ENCODE measurements around the gene SMIM15.

The SMIM15 gene

GRCh38 chr5:61162832-61163567, 732 bp upstream of the SMIM15 start:
- Histone ChIP-seq H3K36me3 (ENCODE audit: control insufficient read depth in 5 of 5, insufficient read depth in 5 of 5, low read length in 5 of 5) (peaks cover 0 to 6% (median 4%) of the 10 kb centered on the region in 5 donors), H3K27ac (ENCODE audit: low read depth, low read length) (peak overlapping the region; percentile 83), H3K9me3 (ENCODE audit: control insufficient read depth in 5 of 5, low read length in 5 of 5) (no peaks in the 10 kb centered on the region), H3K9ac (ENCODE audit: low read length in 5 of 5) (peak overlapping the region; percentile 72 to 98 (median 94)), H3K4me3 (ENCODE audit: low read depth in 1 of 5, low read length in 5 of 5) (peak overlapping the region; percentile 83 to 98 (median 92)), H3K27me3 (ENCODE audit: control insufficient read depth in 5 of 5, insufficient read depth in 4 of 5, low read length in 5 of 5) (no peaks in the 10 kb centered on the region), H3K4me1 (ENCODE audit: control insufficient read depth in 5 of 5, insufficient read depth in 5 of 5, low read length in 5 of 5) (peaks cover 0 to 34% (median 26%) of the 10 kb centered on the region in 5 donors)

DNA sequence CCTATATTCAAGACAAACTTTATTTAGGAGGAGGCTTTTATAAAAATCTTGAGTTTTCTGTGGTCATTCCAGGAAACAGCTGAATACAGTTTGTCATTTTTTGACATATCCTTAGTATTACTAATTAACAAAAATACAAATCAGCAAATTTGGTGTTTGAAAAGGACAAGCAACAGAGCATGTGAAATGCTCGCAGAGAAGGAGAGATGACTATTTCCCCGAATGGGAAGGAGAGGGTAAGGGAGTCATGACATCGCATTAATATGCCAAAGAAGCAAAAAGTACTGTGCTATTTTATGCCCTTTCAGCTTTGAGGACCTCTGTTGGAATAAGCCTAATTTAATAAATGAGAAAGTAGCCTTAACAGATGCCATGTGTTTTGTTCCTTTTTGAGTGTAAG, 1.8 kb downstream of the SMIM15 start:
- Histone ChIP-seq H3K27me3 (ENCODE audit: control insufficient read depth in 5 of 5, insufficient read depth in 4 of 5, low read length in 5 of 5) (no peaks in the 10 kb centered on the region), H3K9me3 (ENCODE audit: control insufficient read depth in 5 of 5, low read length in 5 of 5) (no peaks in the 10 kb centered on the region), H3K27ac (ENCODE audit: low read depth, low read length) (no peak overlapping the region), H3K9ac (ENCODE audit: low read length in 5 of 5) (no peak overlapping the region), H3K4me3 (ENCODE audit: low read depth in 1 of 5, low read length in 5 of 5) (no peak overlapping the region), H3K4me1 (ENCODE audit: control insufficient read depth in 5 of 5, insufficient read depth in 5 of 5, low read length in 5 of 5) (peaks cover 0 to 34% (median 26%) of the 10 kb centered on the region in 5 donors), H3K36me3 (ENCODE audit: control insufficient read depth in 5 of 5, insufficient read depth in 5 of 5, low read length in 5 of 5) (peaks cover 0 to 6% (median 4%) of the 10 kb centered on the region in 5 donors)

- H3K27me3 ChIP-seq (ENCODE audit: control insufficient read depth in 5 of 5, insufficient read depth in 4 of 5, low read length in 5 of 5), result no peaks in the 10 kb centered on the region
- no peak overlapping the region for H3K9ac ChIP-seq (ENCODE audit: low read length in 5 of 5)
- peaks cover 0 to 6% (median 4%) of the 10 kb centered on the region in 5 donors for H3K36me3 ChIP-seq (ENCODE audit: control insufficient read depth in 5 of 5, insufficient read depth in 5 of 5, low read length in 5 of 5)
- no peak overlapping the region for H3K27ac ChIP-seq (ENCODE audit: low read depth, low read length)
- no peaks in the 10 kb centered on the region for H3K9me3 ChIP-seq (ENCODE audit: control insufficient read depth in 5 of 5, low read length in 5 of 5)
- no peak overlapping the region for H3K4me3 ChIP-seq (ENCODE audit: low read depth in 1 of 5, low read length in 5 of 5)
- peaks cover 0 to 34% (median 26%) of the 10 kb centered on the region in 5 donors for H3K4me1 ChIP-seq (ENCODE audit: control insufficient read depth in 5 of 5, insufficient read depth in 5 of 5, low read length in 5 of 5)
These were observed 2.4 kb downstream of the SMIM15 start for GRCh38 chr5:61159836-61160235.

GRCh38 chr5:61159070-61159469, 3.2 kb downstream of the SMIM15 start:
- Histone ChIP-seq H3K27me3 (ENCODE audit: control insufficient read depth in 5 of 5, insufficient read depth in 4 of 5, low read length in 5 of 5) (no peaks in the 10 kb centered on the region), H3K4me3 (ENCODE audit: low read depth in 1 of 5, low read length in 5 of 5) (no peak overlapping the region), H3K4me1 (ENCODE audit: control insufficient read depth in 5 of 5, insufficient read depth in 5 of 5, low read length in 5 of 5) (peaks cover 0 to 34% (median 26%) of the 10 kb centered on the region in 5 donors), H3K9me3 (ENCODE audit: control insufficient read depth in 5 of 5, low read length in 5 of 5) (no peaks in the 10 kb centered on the region), H3K27ac (ENCODE audit: low read depth, low read length) (no peak overlapping the region), H3K9ac (ENCODE audit: low read length in 5 of 5) (no peak overlapping the region), H3K36me3 (ENCODE audit: control insufficient read depth in 5 of 5, insufficient read depth in 5 of 5, low read length in 5 of 5) (peaks cover 0 to 6% (median 4%) of the 10 kb centered on the region in 5 donors)

DNA sequence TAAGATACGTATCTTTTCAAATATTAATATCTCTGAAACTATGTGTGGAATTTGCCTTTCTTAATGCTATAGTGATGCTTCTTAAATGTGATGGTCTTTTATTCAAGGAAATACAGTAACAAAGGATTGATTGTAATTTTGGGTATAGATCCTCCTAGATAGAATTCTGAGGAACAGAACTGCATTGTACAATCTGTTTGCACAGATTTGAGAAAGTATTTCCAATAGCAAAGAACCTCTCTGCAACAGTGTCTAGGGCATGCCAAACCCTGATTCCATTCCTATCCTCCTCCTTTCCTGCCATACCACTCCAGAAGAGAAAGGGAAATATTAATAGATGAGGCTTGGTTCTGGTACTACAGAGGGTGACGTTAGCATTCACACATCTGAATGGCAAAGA, 10.4 kb downstream of the SMIM15 start:
- H3K4me3 ChIP-seq (ENCODE audit: low read depth in 1 of 5, low read length in 5 of 5), result no peak overlapping the region
- H3K27ac ChIP-seq (ENCODE audit: low read depth, low read length), result no peak overlapping the region

GRCh38 chr5:61148515-61148914, 13.8 kb downstream of the SMIM15 start:
- Histone ChIP-seq H3K4me3 (ENCODE audit: low read depth in 1 of 5, low read length in 5 of 5) (no peak overlapping the region), H3K9ac (ENCODE audit: low read length in 5 of 5) (no peak overlapping the region), H3K27ac (ENCODE audit: low read depth, low read length) (no peak overlapping the region), H3K4me1 (ENCODE audit: control insufficient read depth in 5 of 5, insufficient read depth in 5 of 5, low read length in 5 of 5) (no peaks in the 10 kb centered on the region), H3K27me3 (ENCODE audit: control insufficient read depth in 5 of 5, insufficient read depth in 4 of 5, low read length in 5 of 5) (no peaks in the 10 kb centered on the region), H3K9me3 (ENCODE audit: control insufficient read depth in 5 of 5, low read length in 5 of 5) (peaks cover 0 to 2% (median 0%) of the 10 kb centered on the region in 5 donors), H3K36me3 (ENCODE audit: control insufficient read depth in 5 of 5, insufficient read depth in 5 of 5, low read length in 5 of 5) (no peaks in the 10 kb centered on the region)

More for the DNA sequence above, 10.4 kb downstream of the SMIM15 start:
- Histone ChIP-seq H3K36me3 (ENCODE audit: control insufficient read depth in 5 of 5, insufficient read depth in 5 of 5, low read length in 5 of 5) (no peaks in the 10 kb centered on the region), H3K9me3 (ENCODE audit: control insufficient read depth in 5 of 5, low read length in 5 of 5) (no peaks in the 10 kb centered on the region), H3K27me3 (ENCODE audit: control insufficient read depth in 5 of 5, insufficient read depth in 4 of 5, low read length in 5 of 5) (no peaks in the 10 kb centered on the region), H3K9ac (ENCODE audit: low read length in 5 of 5) (no peak overlapping the region), H3K4me1 (ENCODE audit: control insufficient read depth in 5 of 5, insufficient read depth in 5 of 5, low read length in 5 of 5) (no peaks in the 10 kb centered on the region)

DNA sequence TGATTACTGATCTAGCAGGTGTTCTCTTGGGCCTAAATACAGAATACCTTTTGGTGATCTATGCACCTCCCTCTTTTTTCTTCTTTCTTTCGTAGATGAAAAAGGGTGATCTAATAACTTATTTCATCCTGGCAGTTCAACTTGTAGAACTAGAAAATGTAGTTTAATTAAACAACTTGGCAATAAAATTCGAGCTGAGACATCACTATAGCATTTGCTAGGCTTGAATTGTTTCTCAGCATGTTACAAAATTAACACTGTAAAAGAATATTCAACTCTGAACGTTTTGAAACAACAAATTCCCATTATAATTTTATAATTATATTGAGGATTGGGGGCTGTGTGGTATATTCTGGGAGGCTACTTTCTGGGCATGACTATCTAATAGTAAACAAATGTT, 19.5 kb downstream of the SMIM15 start:
- Histone ChIP-seq H3K4me3 (ENCODE audit: low read depth in 1 of 5, low read length in 5 of 5) (no peak overlapping the region), H3K4me1 (ENCODE audit: control insufficient read depth in 5 of 5, insufficient read depth in 5 of 5, low read length in 5 of 5) (no peaks in the 10 kb centered on the region), H3K9ac (ENCODE audit: low read length in 5 of 5) (no peak overlapping the region), H3K9me3 (ENCODE audit: control insufficient read depth in 5 of 5, low read length in 5 of 5) (peaks cover 0 to 2% (median 0%) of the 10 kb centered on the region in 5 donors), H3K27me3 (ENCODE audit: control insufficient read depth in 5 of 5, insufficient read depth in 4 of 5, low read length in 5 of 5) (no peaks in the 10 kb centered on the region), H3K36me3 (ENCODE audit: control insufficient read depth in 5 of 5, insufficient read depth in 5 of 5, low read length in 5 of 5) (no peaks in the 10 kb centered on the region), H3K27ac (ENCODE audit: low read depth, low read length) (no peak overlapping the region)

GRCh38 chr5:61142391-61142790, 19.9 kb downstream of the SMIM15 start:
- Histone ChIP-seq H3K4me3 (ENCODE audit: low read depth in 1 of 5, low read length in 5 of 5) (no peak overlapping the region), H3K27ac (ENCODE audit: low read depth, low read length) (no peak overlapping the region), H3K27me3 (ENCODE audit: control insufficient read depth in 5 of 5, insufficient read depth in 4 of 5, low read length in 5 of 5) (no peaks in the 10 kb centered on the region), H3K9ac (ENCODE audit: low read length in 5 of 5) (no peak overlapping the region), H3K36me3 (ENCODE audit: control insufficient read depth in 5 of 5, insufficient read depth in 5 of 5, low read length in 5 of 5) (no peaks in the 10 kb centered on the region), H3K9me3 (ENCODE audit: control insufficient read depth in 5 of 5, low read length in 5 of 5) (peaks cover 0 to 2% (median 0%) of the 10 kb centered on the region in 5 donors), H3K4me1 (ENCODE audit: control insufficient read depth in 5 of 5, insufficient read depth in 5 of 5, low read length in 5 of 5) (no peaks in the 10 kb centered on the region)

GRCh38 chr5:61141801-61142200, 20.5 kb downstream of the SMIM15 start:
- Histone ChIP-seq H3K36me3 (ENCODE audit: control insufficient read depth in 5 of 5, insufficient read depth in 5 of 5, low read length in 5 of 5) (no peaks in the 10 kb centered on the region), H3K27ac (ENCODE audit: low read depth, low read length) (no peak overlapping the region), H3K27me3 (ENCODE audit: control insufficient read depth in 5 of 5, insufficient read depth in 4 of 5, low read length in 5 of 5) (no peaks in the 10 kb centered on the region), H3K9me3 (ENCODE audit: control insufficient read depth in 5 of 5, low read length in 5 of 5) (peaks cover 0 to 2% (median 0%) of the 10 kb centered on the region in 5 donors), H3K9ac (ENCODE audit: low read length in 5 of 5) (no peak overlapping the region), H3K4me3 (ENCODE audit: low read depth in 1 of 5, low read length in 5 of 5) (no peak overlapping the region), H3K4me1 (ENCODE audit: control insufficient read depth in 5 of 5, insufficient read depth in 5 of 5, low read length in 5 of 5) (no peaks in the 10 kb centered on the region)

DNA sequence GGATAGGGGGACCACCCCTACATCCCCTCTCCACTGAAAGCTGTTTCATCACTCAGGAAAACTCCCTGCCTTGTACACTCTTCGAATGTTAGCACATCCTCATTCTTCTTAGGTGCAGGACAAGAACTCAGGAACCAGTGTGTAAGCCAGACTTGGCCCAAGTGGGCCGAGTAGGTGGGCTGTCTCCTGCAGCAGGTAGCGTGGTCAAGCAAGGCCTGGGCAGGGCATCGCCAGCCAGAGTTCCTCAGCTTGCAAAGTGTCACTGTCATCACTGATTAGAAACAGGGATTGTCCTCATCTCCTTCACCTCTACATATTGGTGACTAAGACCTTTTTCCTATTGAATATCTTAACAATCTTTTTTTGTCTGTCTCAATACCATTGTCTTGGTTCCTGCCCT, 22.3 kb downstream of the SMIM15 start:
- H3K36me3 ChIP-seq (ENCODE audit: control insufficient read depth in 5 of 5, insufficient read depth in 5 of 5, low read length in 5 of 5), result no peaks in the 10 kb centered on the region
- no peak overlapping the region for H3K27ac ChIP-seq (ENCODE audit: low read depth, low read length)
- no peak overlapping the region for H3K4me3 ChIP-seq (ENCODE audit: low read depth in 1 of 5, low read length in 5 of 5)
- H3K4me1 ChIP-seq (ENCODE audit: control insufficient read depth in 5 of 5, insufficient read depth in 5 of 5, low read length in 5 of 5), result no peaks in the 10 kb centered on the region
- no peaks in the 10 kb centered on the region for H3K27me3 ChIP-seq (ENCODE audit: control insufficient read depth in 5 of 5, insufficient read depth in 4 of 5, low read length in 5 of 5)
- H3K9ac ChIP-seq (ENCODE audit: low read length in 5 of 5), result no peak overlapping the region
- no peaks in the 10 kb centered on the region for H3K9me3 ChIP-seq (ENCODE audit: control insufficient read depth in 5 of 5, low read length in 5 of 5)

All from subcutaneous abdominal adipose tissue (tissue), 5 donors.